PFSK-1 (cell line): ENCODE data around the gene SYNE2.

Experiments
- FOXP2 ChIP-seq: optimal IDR thresholded peaks from 2 replicates; pipeline ENCODE3; 2011; ENCODE audit warnings: borderline replicate concordance, control low read depth, inconsistent platforms; ENCODE audit not compliant: insufficient read depth; ENCODE audit errors: extremely low read length, extremely low read depth
- POLR2AphosphoS5 ChIP-seq: IDR thresholded peaks from 2 replicates; pipeline ENCODE4 v1.6.1; 2012; ENCODE audit warnings: low read depth, mild to moderate bottlenecking, control low read depth, low read length, moderate library complexity
- SIN3A ChIP-seq: IDR thresholded peaks from 2 replicates; pipeline ENCODE4 v1.6.1; 2012; ENCODE audit warnings: mild to moderate bottlenecking, low read length, moderate library complexity, borderline replicate concordance; ENCODE audit not compliant: insufficient read depth
- TAF1 ChIP-seq: IDR thresholded peaks from 2 replicates; pipeline ENCODE4 v1.6.1; 2012; ENCODE audit warnings: low read length, control low read depth, borderline replicate concordance; ENCODE audit not compliant: insufficient read depth
- TF ChIP-seq, protein P1 (sequence below), 2 experiments: IDR thresholded peaks; 2 replicates each; pipeline versions ENCODE4 v1.6.1 to v1.8.0; 2011 to 2012; ENCODE audit warnings: low read depth in 2 of 2, low read length in 2 of 2, control low read depth in 1 of 2, inconsistent platforms in 1 of 2, mild to moderate bottlenecking in 1 of 2, moderate library complexity in 1 of 2; ENCODE audit not compliant: insufficient read depth in 1 of 2

Gene SYNE2

DNA sequence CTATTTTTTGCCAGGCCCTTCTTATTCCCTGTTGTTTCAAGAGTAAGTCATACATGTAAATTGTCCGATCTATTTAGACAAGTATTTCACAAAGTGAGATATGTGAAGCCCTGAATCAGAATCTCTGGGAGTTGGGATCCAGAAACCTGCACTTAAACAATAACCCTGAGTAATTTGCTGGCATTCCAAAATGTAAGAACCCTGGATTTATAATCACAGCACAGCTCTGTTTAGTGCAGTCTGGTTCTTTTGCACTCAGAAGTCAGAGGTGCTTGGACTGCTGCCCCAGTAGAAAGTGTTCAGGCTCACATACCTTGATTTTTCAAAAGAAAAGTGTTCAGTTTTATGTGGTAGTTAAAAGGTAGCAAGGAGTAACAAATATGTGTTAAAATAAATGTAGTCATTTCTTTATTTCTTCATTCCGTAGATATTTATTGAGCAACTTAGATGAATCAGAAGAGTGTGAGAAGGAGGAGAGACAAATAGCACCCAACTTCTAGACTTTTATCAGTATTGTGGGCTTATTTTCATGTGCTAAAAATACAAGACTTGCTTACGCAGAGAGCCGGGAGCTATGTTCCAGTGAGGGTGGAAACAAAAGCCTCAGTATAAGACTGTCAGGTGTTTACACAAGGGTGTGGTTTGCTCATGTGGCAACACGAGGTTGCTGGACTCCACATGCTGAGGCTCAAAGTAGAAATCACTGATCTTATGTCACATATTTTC, 70.1 kb downstream of the SYNE2 start:
- TF ChIP-seq SIN3A (no peak), FOXP2 (no peak), TAF1 (no peak), POLR2AphosphoS5 (no peak)
- TF ChIP-seq, protein P1, sequence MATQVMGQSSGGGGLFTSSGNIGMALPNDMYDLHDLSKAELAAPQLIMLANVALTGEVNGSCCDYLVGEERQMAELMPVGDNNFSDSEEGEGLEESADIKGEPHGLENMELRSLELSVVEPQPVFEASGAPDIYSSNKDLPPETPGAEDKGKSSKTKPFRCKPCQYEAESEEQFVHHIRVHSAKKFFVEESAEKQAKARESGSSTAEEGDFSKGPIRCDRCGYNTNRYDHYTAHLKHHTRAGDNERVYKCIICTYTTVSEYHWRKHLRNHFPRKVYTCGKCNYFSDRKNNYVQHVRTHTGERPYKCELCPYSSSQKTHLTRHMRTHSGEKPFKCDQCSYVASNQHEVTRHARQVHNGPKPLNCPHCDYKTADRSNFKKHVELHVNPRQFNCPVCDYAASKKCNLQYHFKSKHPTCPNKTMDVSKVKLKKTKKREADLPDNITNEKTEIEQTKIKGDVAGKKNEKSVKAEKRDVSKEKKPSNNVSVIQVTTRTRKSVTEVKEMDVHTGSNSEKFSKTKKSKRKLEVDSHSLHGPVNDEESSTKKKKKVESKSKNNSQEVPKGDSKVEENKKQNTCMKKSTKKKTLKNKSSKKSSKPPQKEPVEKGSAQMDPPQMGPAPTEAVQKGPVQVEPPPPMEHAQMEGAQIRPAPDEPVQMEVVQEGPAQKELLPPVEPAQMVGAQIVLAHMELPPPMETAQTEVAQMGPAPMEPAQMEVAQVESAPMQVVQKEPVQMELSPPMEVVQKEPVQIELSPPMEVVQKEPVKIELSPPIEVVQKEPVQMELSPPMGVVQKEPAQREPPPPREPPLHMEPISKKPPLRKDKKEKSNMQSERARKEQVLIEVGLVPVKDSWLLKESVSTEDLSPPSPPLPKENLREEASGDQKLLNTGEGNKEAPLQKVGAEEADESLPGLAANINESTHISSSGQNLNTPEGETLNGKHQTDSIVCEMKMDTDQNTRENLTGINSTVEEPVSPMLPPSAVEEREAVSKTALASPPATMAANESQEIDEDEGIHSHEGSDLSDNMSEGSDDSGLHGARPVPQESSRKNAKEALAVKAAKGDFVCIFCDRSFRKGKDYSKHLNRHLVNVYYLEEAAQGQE (IDR thresholded peaks at IDR 0.05; ENCODE audit: insufficient read depth in 1 of 2, low read depth in 2 of 2, low read length in 2 of 2), result no peak

DNA sequence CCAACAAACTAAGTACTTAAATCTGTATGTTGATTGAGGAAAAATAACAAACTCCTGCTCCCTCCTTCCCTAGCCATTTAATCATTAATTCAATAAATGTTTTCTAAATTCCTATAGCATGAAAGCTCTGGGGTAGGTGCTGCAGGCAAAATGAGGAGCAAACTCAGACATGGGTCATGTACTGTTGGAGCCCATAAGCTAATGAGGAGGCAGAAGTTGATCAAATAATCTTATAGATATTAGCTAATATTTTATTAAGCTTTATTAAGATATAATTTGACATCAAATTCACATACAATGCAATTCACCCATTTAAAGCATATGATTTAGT, 70.6 kb downstream of the SYNE2 start:
- TF ChIP-seq SIN3A (no peak), FOXP2 (no peak), TAF1 (no peak), POLR2AphosphoS5 (no peak)
- TF ChIP-seq, protein P1 (IDR thresholded peaks at IDR 0.05; ENCODE audit: insufficient read depth in 1 of 2, low read depth in 2 of 2, low read length in 2 of 2), result no peak

DNA sequence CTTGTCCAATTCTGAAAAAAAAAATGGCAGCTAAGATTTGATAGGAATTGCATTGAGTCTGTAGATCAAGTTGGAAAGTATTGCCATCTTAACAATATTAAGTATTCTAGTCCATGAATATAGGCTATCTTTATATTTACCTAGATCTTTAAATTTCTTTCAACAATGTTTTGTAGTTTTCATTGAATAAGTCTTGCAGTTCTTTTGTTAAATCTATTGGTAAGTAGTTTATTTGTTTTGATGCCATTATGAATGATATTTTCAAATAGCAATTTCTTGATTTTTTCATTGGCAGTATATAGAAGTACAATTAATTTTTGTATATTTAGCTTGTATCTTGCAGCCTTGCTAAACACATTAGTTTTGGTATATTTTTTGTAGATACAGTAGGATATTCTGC, 71.6 kb downstream of the SYNE2 start:
- TF ChIP-seq, protein P1 (IDR thresholded peaks at IDR 0.05; ENCODE audit: insufficient read depth in 1 of 2, low read depth in 2 of 2, low read length in 2 of 2), result no peak
- no peak for TF ChIP-seq POLR2AphosphoS5
- no peak for TF ChIP-seq FOXP2
- no peak for TF ChIP-seq TAF1

DNA sequence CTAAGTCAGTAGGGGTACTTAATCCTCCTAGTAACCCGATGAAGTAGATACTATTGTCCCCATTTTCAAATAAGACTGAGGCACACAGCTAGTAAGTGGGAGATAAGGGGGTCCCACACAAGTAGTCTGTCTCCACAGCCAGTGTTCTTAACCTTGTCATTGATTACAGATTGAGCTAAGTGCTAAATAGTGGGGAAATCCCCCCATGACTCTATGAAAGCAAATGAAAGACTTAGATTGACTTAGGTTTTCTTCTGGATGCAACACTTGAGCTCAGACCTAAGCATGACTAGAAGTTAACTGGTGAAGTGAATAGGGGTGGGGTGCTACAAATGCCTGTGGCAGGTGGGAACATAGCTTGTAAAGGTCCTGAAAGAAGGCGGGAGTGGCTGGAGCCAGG, 73.8 kb downstream of the SYNE2 start:
- TF ChIP-seq TAF1 (no peak), SIN3A (no peak), POLR2AphosphoS5 (no peak), FOXP2 (no peak)
- TF ChIP-seq, protein P1 (IDR thresholded peaks at IDR 0.05; ENCODE audit: insufficient read depth in 1 of 2, low read depth in 2 of 2, low read length in 2 of 2), result no peak
